ENCODE measurements around the gene ARHGAP28.

- TF ChIP-seq POLR2A (IDR thresholded peaks at IDR 0.05): no peak
- TF ChIP-seq CTCF (IDR thresholded peaks at IDR 0.05): no peak
Observed at GRCh38 chr18:6763524-6763923, 34.0 kb downstream of the ARHGAP28 start.

Measured in right lobe of liver (tissue), 4 donors.